Stimulated activated CD4-positive, alpha-beta T cell treated with anti-CD3 and anti-CD28 coated beads, TNF-alpha, amount 100 ng/mL, for 1 hour (primary cell): ENCODE results near the gene RSRC1.
"Not testable (repeated sequence)": the region's sequence is repeated elsewhere in the genome, so short reads cannot be mapped to it uniquely, and the experiment has no call there.

Source experiments
- DNase-seq, 3 donors: peaks; one replicate each; pipeline ENCODE4 v3.0.0-alpha.2; 2020; ENCODE audit warnings: low read depth in 3 of 3, low spot score in 1 of 3

Gene RSRC1

DNA sequence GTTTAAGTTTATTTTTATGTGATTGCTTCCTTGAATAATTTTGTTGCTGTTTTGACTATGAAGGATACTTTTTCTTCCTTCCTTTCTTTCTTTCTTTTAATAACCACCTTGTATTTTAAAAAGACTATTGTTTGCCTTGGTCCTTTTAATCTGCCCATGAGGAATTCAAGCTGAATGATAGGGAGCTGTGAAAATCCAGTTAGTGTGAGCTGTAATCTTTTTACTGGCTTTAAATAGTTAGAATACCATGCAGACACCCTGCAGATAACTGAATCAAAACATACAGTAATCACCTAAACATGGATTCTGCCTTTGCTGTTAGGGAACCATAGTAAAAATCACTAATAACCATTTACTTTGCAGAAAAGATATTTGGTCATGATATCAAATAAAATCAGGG, 110.7 kb downstream of the RSRC1 start:
- no peak for DNase-seq

DNA sequence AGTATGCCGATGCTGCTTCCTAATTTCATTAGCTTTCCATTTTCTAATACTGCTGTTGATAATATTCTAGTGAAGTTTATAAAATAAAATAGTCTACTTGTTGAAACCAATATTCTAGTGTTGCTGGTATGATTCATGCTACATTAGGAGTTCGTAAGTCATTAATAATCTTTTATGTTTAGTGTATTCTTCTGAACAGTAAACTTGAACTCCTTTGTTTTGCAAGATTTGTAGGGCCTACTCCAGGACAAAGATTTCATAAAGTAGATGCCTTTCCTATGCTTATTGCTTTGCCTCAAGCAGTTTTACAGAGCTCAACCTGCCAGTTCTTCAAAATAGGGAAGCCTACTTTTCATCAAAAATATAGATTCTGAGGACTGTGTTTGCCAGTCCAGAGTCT, 111.5 kb downstream of the RSRC1 start:
- no peak for DNase-seq

DNA sequence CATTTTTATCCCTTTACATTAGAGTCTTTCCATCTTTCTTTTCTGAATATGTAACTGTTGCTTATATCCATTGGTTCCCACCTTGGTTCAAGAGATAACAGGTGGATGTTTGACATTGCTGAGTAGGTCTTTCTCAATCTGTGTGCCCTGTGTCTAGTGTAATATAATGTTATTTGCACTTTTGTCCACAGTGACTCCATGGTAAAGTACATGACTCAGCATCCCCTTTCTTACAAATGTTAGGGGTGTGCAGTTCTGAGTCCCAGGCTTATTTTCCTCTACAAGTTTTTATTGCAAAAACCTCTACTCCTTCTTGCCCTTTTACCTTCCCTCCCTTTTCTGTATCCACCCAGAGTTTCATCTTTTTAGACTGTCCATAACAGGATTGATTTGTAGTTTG, 116.5 kb downstream of the RSRC1 start:
- DNase-seq = no peak

DNA sequence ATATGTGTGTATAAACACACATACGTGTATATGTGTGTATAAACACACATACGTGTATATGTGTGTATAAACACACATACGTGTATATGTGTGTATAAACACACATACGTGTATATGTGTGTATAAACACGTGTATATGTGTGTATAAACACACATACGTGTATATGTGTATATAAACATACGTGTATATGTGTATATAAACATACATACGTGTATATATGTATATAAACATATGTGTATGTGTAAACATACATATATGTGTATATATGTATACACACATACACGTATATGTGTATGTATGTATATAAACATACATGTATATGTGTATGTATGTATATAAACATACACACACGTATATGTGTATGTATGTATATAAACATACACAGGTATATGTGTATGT, 119.1 kb downstream of the RSRC1 start:
- DNase-seq = not testable (repeated sequence)

DNA sequence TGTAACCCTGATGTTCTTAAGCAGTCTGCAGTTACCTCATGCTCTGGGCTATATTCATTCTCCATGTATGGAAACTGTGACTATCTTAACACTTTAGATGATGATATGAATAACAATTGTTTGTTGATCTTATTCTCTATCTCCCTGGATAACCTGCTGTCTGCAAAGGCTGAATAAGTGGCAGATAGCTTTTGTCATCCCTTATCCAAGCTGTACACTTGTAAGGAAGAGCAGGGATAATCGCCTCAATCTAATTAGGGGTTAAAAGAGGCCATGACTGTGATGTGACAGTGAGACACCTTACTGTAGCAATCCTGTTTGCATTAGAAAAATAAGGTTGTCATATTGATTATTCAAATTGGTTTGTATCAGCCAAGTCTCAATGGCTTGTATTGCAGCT, 123.9 kb downstream of the RSRC1 start:
- no peak for DNase-seq

DNA sequence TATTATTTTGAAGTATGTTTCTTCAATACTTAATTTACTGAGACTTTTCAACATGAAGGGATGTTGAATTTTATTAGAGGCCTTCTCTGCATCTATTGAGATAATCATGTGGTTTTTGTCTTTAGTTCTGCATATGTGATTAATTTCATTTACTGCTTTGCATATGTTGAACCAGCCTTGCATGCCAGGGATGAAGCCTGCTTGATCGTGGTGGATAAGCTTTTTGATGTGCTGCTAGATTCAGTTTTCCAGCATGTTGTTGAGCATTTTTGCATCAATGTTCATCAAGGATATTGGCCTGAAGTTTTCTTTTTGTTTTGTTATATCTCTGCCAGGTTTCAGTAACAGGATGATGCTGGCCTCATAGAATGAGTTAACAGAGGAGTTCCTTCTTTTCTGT, 134.4 kb downstream of the RSRC1 start:
- DNase-seq = no peak

DNA sequence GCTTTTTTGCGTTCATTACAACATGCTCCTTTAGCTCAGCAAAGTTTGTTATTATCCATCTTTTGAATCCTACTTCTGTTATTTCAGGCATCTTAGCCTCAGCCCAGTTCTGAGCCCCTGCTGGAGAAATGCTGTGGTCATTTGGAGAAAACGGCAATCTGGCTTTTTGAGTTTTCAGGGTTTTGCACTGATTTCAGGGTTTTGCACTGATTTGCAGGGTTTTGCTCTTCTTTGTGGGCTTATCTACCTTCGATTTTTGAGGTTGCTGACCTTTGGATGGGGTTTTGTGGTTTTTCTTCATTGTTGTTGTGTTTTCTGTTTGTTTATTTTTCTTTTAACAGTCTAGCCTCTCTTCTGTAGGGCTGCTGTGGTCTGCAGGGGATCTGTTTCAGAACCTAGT, 137.4 kb downstream of the RSRC1 start:
- DNase-seq = no peak

DNA sequence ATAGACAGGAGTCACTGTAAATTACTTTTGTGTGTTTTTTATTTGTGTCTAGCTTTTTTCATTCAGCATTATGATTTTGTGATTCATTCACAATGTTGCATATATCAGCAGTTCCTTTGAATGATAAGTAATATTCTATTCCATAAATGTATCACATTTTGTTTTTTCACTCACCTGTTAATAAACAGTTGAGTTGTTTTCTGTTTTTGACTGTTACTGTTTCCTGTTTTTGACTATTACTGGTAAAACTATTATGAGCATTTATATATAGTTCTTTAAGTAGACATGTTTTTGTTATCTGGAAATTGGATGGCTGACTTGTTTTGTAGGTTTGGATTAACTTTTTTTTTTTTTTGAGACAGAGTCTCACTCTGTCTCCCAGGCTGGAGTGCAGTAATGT, 138.4 kb downstream of the RSRC1 start:
- DNase-seq = no peak

DNA sequence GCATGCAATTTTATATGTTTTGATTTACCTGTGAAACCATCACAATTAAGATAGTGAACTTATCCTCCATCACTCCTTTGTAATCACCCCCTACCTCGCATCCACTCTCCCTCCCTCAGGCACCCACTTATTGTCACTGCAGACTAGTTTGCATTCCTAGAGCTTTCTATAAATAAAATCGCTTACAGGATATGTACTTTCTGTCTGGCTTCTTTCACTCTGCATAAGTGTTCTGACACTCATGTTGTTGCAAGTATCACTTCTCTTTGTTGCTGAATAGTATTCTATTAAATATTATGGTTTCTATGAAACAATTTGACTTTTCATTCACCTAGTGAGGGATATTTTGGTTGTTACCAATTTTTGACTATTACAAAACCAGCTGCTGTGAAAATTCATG, 139.3 kb downstream of the RSRC1 start:
- no peak for DNase-seq

DNA sequence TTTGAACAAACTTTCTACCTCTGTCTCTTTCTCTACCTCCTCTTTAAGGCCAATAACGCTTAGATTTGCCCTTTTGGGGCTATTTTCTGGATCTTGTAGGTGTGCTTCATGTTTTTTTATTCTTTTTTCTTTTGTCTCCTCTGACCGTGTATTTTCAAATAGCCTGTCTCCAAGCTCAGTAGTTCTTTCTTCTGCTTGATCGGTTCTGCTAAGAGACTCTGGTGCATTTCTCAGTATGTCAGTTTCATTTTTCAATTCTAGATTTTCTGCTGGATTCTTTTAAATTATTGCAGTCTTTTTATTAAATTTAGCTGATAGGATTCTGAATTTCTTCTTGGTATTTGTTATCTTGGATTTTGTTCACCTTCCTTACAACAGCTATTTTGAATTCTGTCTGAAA, 148.7 kb downstream of the RSRC1 start:
- DNase-seq = no peak

DNA sequence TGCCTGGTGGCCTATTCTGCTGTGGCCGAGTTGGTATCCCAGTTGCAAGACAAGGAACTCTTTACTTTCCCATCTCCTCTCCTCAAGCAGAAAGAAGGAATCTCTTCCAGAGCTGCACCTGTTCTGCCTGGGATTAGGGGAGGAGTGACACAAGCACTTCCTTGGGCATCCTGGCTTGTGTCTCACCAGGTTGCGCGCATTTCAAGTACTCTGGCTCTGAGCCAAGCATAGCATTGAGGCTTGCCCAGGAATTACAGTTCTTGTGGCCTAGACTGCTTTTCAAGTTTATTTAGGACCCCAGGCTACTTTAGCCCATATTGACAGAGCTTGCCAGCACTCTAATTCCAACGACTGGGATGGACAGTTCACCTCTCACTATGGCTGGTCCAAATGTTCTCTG, 150.5 kb downstream of the RSRC1 start:
- no peak for DNase-seq

DNA sequence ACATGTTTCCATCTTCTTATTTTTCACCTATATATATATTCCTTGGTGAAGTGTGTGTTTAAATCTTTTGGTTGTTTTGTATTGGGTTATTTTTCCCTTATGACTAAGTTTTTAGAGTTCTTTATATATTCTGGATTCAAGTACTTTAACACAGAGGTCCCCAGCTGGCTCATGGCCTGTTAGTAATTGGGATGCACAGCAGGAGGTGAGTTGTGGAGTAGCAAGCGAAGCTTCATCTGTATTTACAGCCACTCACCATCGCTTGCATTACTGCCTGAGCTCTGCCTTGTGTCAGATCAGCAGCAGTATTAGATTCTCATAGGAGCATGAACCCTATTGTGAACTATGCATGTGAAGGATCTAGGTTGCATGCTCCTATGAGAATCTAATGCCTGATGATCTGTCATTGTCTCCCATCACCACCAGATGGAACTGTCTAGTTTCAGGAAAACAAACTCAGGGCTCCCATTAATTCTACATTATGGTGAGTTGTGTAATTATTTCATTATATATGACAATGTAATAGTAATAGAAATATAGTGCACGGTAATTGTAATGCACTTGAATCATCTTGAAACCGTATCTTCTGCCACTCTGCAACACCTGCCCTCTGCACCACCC, 151.6 kb downstream of the RSRC1 start:
- no peak for DNase-seq

DNA sequence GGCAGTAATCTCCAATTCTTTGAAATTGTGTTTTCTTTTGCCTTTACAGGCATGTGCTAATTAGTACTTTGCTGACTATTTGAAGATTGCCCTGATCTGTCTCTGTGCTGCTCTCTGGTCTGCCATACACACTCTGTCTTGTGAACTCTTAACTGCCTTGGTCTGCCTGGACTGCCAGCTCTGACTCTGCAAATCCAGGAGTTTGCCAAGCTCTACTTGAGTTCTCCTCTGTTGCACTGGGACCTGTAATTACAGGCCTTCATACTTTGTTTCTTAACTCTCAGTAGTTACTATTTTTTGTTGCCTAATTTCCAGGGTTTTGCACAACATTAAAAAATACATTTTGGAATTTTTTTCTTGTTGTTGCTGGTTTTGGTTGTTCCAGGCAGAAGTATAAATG, 155.0 kb downstream of the RSRC1 start:
- DNase-seq = no peak

DNA sequence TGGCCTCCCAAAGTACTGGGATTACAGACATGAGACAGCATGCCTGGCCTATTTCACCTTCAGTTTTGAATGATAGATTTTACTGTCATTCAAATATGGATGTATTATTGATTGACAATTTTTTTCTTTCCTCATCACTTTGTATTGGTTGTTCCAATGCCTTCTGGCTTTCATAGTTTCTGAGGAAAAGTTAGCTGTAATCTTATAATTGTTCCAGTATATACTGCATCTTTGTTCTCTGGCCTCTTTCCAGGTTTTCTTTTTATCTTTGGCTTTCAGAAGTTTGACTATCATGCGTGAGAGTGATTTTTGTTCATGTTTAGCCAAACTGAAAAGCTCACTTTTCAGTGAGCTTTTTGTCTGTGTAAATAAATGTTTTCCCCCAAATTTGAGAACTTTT, 157.1 kb downstream of the RSRC1 start:
- no peak for DNase-seq

DNA sequence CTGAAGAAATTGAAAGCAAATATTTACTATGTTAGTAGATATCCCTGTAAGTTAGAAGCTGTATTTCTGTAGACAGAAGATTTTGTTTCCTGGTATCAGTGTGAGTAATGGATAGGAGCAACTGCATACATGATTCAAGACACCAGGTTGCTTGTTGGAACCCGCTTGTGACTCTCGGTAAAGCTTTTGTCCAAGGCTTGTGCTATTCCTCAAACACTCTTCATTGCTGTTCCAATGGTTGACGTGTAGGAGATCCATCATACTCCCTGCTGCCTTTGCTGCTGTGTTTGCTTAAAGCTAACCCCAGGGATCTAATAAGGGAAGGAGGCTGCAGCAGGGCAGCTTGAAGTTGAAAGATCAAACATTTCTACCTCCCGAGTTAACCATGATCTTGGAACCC, 160.1 kb downstream of the RSRC1 start:
- DNase-seq = no peak

DNA sequence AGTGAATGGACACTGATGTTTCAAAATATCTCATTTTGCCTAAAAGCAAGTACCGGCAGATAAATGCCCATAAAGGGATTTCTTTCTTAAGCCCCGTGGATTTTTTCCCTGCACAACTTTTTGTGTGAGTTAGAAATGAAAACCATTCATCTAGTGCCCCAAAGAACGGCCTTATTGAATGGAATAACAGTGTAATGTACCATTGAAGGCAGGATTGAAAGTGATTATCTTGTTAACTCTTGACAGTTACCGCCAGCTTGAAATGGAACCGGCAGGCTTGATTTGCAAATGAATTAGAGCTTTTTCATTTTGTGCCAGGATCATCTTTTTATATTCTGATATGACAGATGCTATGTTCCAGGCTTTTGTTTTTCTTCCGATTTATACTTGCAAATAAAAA, 162.2 kb downstream of the RSRC1 start:
- no peak for DNase-seq

DNA sequence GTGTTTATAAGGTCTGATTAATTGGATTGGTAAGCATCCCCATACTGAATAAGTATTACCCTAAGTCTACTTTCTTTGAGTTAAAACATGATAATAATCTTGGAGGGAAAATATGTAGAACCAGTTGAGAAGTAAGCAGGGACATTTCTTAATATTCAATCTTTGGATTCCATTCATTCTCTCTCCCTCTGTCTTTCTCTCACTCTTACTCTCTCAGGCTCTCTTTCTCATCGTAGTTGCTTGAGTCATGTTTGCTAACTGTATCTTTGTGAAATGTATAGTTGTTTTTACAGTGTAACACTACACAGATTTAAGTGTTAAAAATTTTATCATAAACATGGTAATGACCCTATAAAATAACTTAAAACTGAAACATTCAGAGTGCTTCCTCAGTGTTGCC, 163.8 kb downstream of the RSRC1 start:
- no peak for DNase-seq

DNA sequence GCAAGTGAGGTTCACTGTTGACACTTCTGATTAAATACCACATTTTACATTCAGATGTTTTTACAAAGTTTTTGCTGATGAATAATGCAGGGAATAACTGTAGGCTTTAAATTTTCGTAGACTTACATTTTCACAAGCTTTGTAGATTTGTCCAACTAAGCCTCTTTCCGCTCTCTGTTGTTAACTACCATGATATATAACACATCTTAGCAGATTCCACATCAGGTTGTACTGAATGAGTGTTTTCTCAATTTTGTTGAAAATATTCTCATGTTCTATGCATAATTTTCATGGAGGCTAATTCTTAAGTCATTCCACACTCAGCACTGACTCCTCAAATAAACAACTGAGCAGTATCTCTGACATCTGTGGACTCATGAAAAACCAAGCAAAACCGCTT, 168.3 kb downstream of the RSRC1 start:
- no peak for DNase-seq

DNA sequence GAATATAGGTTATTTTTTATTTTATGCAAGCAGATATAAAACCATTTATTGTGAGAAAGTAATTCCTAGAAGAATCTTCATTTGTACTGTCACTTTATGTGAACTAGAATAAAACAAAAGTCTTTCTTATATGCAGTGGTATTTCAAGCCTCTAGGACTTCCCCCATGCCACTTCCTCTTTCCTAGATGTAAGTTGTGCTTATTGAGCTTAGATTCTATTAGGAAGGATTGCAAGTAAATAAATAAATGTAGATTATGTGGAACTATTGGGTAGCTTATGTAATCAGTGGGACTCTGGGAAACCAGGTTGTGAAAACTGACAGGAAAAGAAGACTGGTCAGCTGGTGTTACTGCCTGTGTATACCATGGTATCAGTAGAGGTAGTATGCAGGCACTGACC, 169.7 kb downstream of the RSRC1 start:
- DNase-seq = no peak

DNA sequence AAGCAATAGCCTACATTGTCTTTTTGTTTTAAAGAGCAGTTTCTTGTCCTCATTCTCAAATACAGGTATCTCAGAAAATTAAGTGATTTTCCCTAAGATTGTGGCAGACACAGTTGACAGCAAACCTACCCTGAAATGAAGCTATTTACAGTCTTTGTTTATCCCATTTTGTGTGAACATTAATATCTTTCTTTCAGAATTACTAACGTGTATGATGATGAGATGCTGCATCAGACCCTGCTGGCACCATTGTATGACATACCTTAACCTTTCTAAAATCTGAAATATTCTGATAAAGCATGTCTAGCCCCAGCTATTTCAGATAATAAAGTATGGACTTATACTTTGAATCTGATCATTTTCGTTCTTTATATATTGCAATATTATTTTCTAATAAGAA, 185.9 kb downstream of the RSRC1 start:
- DNase-seq = no peak

DNA sequence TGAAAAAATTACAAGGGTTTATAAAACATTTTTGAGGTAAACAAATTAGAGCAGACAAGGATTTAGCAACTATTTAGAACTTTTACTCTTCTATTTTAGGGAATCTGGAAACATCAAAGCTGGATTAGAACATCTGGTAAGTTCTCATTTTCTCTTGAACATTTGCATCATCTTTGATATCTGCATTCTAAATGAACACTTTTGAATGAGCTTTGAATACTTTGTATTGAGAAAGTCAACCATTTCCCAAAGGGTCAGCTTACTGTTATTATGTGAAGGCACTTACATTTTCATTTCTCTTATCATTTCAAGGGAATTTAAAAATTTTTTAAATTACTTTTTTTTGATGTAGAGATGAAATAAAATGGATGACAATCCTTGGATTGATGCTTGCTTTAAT, 188.1 kb downstream of the RSRC1 start:
- no peak for DNase-seq

DNA sequence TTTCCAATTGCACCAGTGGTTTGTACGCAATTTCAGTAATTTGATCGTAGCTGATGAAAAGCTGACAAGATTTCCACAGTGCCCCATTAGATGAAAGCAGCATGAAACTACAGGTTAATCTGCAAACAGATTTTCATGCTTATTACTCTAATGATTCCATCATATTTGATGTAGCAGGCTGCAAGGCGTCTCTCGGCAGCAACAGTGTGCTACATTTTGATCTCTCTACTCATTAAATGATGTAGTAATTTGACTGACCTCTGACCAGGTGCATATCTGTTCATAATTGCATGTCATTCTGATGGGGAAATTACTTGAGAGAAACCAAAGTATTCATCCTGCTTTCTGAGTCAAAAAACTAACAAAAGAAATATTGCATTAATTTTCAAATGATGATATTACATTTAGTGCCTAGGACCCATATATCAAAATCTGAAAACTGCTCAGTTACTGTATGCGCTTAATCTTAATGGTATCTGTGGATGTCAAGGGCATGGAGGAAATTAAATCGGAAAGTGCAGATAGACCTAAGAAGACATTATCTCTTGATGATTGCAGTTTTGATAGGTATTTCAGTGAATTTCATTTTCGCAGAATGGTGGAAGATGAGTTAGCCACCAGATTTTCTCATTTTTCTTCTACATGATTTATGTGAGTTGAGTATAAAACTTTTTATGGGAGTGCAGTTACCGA, 198.5 kb downstream of the RSRC1 start:
- no peak for DNase-seq

DNA sequence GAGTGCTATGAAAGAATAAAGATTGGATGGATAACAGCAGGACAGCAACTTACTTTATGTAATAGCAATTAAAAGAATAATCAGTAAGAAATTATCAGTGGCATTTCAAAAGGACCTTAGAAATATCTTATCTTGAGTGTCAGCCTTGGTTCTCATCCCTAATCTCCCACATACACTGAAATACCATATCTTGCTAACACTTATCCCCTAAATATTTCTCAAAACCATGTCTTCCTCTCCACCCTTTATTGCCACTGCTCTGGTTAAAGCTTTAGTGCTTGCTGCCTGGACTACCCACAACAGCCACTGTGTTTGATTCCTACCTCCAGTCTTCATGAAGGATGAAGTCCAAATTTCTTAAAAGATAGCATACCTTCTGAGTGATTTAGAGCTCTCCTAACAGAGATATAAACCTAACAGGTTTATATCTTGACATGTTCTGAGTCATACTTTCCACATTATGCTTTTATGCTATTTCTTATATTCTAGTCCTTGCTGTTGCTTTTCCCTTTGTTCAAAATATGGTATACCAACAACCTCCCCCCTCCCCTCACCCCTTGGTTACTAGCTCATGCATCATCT, 202.8 kb downstream of the RSRC1 start:
- no peak for DNase-seq
